H1 (cell line): ENCODE measurements around the gene SSC5D.

Experiments
- ATF2 ChIP-seq: IDR thresholded peaks from 2 replicates; pipeline ENCODE4 v1.6.1; 2012; ENCODE audit warnings: low read length, inconsistent platforms
- SIN3A ChIP-seq, 2 experiments: IDR thresholded peaks in 1 of 2; conservative IDR thresholded peaks in 1 of 2; 2 replicates each; pipeline ENCODE4 v1.6.1; 2011 to 2012; ENCODE audit warnings: low read length in 2 of 2, improper control_type of control experiment in 1 of 2, low read depth in 1 of 2, mild to moderate bottlenecking in 1 of 2
- YY1 ChIP-seq: IDR thresholded peaks from 2 replicates; pipeline ENCODE4 v1.6.1; 2011; ENCODE audit warnings: low read depth, mild to moderate bottlenecking, low read length

- TF ChIP-seq YY1 (no peak), ATF2 (no peak), SIN3A (conservative IDR thresholded peaks at IDR 0.05 in 1 of 2, IDR thresholded peaks at IDR 0.05 in 1 of 2; ENCODE audit: low read depth in 1 of 2, low read length in 2 of 2) (no peak)
Measured at GRCh38 chr19:55462722-55463121, 25.5 kb upstream of the SSC5D start.
